ENCODE measurements around the gene OR4X2.

- no peak for TF ChIP-seq TOX (CRISPR knock-in tag; IDR thresholded peaks at IDR 0.05; ENCODE audit: borderline replicate concordance)
- TF ChIP-seq, protein P1, sequence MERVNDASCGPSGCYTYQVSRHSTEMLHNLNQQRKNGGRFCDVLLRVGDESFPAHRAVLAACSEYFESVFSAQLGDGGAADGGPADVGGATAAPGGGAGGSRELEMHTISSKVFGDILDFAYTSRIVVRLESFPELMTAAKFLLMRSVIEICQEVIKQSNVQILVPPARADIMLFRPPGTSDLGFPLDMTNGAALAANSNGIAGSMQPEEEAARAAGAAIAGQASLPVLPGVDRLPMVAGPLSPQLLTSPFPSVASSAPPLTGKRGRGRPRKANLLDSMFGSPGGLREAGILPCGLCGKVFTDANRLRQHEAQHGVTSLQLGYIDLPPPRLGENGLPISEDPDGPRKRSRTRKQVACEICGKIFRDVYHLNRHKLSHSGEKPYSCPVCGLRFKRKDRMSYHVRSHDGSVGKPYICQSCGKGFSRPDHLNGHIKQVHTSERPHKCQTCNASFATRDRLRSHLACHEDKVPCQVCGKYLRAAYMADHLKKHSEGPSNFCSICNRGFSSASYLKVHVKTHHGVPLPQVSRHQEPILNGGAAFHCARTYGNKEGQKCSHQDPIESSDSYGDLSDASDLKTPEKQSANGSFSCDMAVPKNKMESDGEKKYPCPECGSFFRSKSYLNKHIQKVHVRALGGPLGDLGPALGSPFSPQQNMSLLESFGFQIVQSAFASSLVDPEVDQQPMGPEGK (CRISPR knock-in tag; IDR thresholded peaks at IDR 0.05; ENCODE audit: borderline replicate concordance), result no peak
Observed at GRCh38 chr11:48270621-48271020, 25.7 kb downstream of the OR4X2 start.

Data from SK-N-SH treated with all-trans-retinoic acid at 6 μM for 48 hours (cell line).